Measurements from ENCODE around the gene EXOC4.

Gene EXOC4

GRCh38 chr7:133733401-133733800, 480.5 kb downstream of the EXOC4 start:
- no peaks in the 10 kb centered on the region for H3K36me3 ChIP-seq (ENCODE audit: control insufficient read depth, insufficient read depth, low read length)
- DNase-seq (ENCODE audit: extremely low read depth, insufficient read length): no peak
- TF ChIP-seq CTCF (IDR thresholded peaks at IDR 0.05; ENCODE audit: insufficient read depth, low read length, poor library complexity, severe bottlenecking): no peak
- H3K27me3 ChIP-seq (replicated peaks; ENCODE audit: control insufficient read depth, insufficient read depth, low read length): no peaks in the 10 kb centered on the region
- no peak overlapping the region for H3K4me3 ChIP-seq (replicated peaks; ENCODE audit: low read depth, low read length)

GRCh38 chr7:133735222-133735621, 482.3 kb downstream of the EXOC4 start:
- no peak for TF ChIP-seq CTCF (IDR thresholded peaks at IDR 0.05; ENCODE audit: insufficient read depth, low read length, poor library complexity, severe bottlenecking)
- Histone ChIP-seq H3K27me3 (replicated peaks; ENCODE audit: control insufficient read depth, insufficient read depth, low read length) (no peaks in the 10 kb centered on the region), H3K4me3 (replicated peaks; ENCODE audit: low read depth, low read length) (no peak overlapping the region), H3K36me3 (ENCODE audit: control insufficient read depth, insufficient read depth, low read length) (no peaks in the 10 kb centered on the region)
- DNase-seq (ENCODE audit: extremely low read depth, insufficient read length): no peak

GRCh38 chr7:133739817-133740216, 486.9 kb downstream of the EXOC4 start:
- H3K27me3 ChIP-seq (replicated peaks; ENCODE audit: control insufficient read depth, insufficient read depth, low read length): no peaks in the 10 kb centered on the region
- TF ChIP-seq CTCF (IDR thresholded peaks at IDR 0.05; ENCODE audit: insufficient read depth, low read length, poor library complexity, severe bottlenecking): no peak
- DNase-seq (ENCODE audit: extremely low read depth, insufficient read length): no peak
- H3K36me3 ChIP-seq (ENCODE audit: control insufficient read depth, insufficient read depth, low read length): no peaks in the 10 kb centered on the region
- no peak overlapping the region for H3K4me3 ChIP-seq (replicated peaks; ENCODE audit: low read depth, low read length)

GRCh38 chr7:133741078-133741477, 488.2 kb downstream of the EXOC4 start:
- Histone ChIP-seq H3K4me3 (replicated peaks; ENCODE audit: low read depth, low read length) (no peak overlapping the region), H3K27me3 (replicated peaks; ENCODE audit: control insufficient read depth, insufficient read depth, low read length) (no peaks in the 10 kb centered on the region), H3K36me3 (ENCODE audit: control insufficient read depth, insufficient read depth, low read length) (no peaks in the 10 kb centered on the region)
- no peak for TF ChIP-seq CTCF (IDR thresholded peaks at IDR 0.05; ENCODE audit: insufficient read depth, low read length, poor library complexity, severe bottlenecking)
- DNase-seq (ENCODE audit: extremely low read depth, insufficient read length): no peak

GRCh38 chr7:133741703-133742102, 488.8 kb downstream of the EXOC4 start:
- Histone ChIP-seq H3K27me3 (replicated peaks; ENCODE audit: control insufficient read depth, insufficient read depth, low read length) (no peaks in the 10 kb centered on the region), H3K36me3 (ENCODE audit: control insufficient read depth, insufficient read depth, low read length) (no peaks in the 10 kb centered on the region), H3K4me3 (replicated peaks; ENCODE audit: low read depth, low read length) (no peak overlapping the region)
- TF ChIP-seq CTCF (IDR thresholded peaks at IDR 0.05; ENCODE audit: insufficient read depth, low read length, poor library complexity, severe bottlenecking): no peak
- no peak for DNase-seq (ENCODE audit: extremely low read depth, insufficient read length)

Measured in GM06990 (cell line).